Measurements from ENCODE around the gene ATP5F1B.

ATP5F1B gene

DNA sequence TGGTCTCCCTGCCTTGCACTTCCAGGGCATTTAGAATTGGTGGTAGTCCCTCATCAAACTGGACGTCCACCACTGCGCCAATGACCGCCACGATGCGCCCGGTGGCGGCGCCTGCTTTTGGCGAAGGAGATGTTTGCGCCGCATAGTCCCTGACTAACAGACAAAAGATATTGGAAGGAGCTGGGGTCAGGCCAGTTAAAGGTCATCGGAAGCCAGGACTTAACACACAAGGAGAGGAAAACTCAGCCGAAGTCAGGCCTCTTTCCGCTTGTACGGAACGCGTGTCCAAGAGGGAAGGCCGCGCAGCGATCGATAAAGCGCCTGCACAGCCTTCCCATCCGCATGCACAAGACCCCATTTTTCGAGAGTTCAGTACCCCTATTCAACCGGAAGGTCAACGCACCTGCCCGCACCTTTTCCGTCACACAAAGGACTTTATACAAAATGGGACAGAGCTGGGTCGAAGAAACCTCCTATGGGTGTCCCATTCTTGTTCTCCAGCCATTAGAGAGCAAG, 525 bp downstream of the ATP5F1B start:
- Histone ChIP-seq H3K79me2 (ENCODE audit: low read length) (peaks cover 56% of the 10 kb centered on the region), H3K4me1 (ENCODE audit: low read length) (peaks cover 23% of the 10 kb centered on the region), H3K27ac (ENCODE audit: low read length) (peak overlapping the region; percentile 78), H3K4me3 (ENCODE audit: low read length) (peak overlapping the region; percentile 93), H3K4me2 (ENCODE audit: low read depth, low read length) (peak overlapping the region; percentile 74), H4K20me1 (ENCODE audit: insufficient read depth, low read length) (peaks cover 28% of the 10 kb centered on the region), H3K9me2 (replicated peaks; ENCODE audit: insufficient read depth, low read length) (no peaks in the 10 kb centered on the region), H3K27me3 (replicated peaks; ENCODE audit: insufficient read depth, low read length) (no peaks in the 10 kb centered on the region), H3F3A (ENCODE audit: insufficient read depth, low read length) (peaks cover 40% of the 10 kb centered on the region), H3K36me3 (replicated peaks; ENCODE audit: insufficient read depth, low read length) (peaks cover 15% of the 10 kb centered on the region), H3K9me3 (replicated peaks; ENCODE audit: insufficient read depth, low read length) (no peaks in the 10 kb centered on the region), H3K9ac (ENCODE audit: low read length) (peak overlapping the region; percentile 98), H2AFZ (ENCODE audit: low read length) (no peak overlapping the region)
- TF ChIP-seq, protein P1, sequence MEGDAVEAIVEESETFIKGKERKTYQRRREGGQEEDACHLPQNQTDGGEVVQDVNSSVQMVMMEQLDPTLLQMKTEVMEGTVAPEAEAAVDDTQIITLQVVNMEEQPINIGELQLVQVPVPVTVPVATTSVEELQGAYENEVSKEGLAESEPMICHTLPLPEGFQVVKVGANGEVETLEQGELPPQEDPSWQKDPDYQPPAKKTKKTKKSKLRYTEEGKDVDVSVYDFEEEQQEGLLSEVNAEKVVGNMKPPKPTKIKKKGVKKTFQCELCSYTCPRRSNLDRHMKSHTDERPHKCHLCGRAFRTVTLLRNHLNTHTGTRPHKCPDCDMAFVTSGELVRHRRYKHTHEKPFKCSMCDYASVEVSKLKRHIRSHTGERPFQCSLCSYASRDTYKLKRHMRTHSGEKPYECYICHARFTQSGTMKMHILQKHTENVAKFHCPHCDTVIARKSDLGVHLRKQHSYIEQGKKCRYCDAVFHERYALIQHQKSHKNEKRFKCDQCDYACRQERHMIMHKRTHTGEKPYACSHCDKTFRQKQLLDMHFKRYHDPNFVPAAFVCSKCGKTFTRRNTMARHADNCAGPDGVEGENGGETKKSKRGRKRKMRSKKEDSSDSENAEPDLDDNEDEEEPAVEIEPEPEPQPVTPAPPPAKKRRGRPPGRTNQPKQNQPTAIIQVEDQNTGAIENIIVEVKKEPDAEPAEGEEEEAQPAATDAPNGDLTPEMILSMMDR (IDR thresholded peaks at IDR 0.05; ENCODE audit: low read length), result no peak
- no peak for TF ChIP-seq EZH2phosphoT487 (IDR thresholded peaks at IDR 0.05; ENCODE audit: low read length)
- TF ChIP-seq EZH2 (optimal IDR thresholded peaks at IDR 0.05; ENCODE audit: low read depth, low read length), result no peak
- DNase-seq, result peak; percentile 25

GRCh38 chr12:56644654-56645053, 1.1 kb downstream of the ATP5F1B start:
- Histone ChIP-seq H3K27me3 (replicated peaks; ENCODE audit: insufficient read depth, low read length) (no peaks in the 10 kb centered on the region), H3K4me1 (ENCODE audit: low read length) (peaks cover 23% of the 10 kb centered on the region), H3K4me3 (ENCODE audit: low read length) (peak overlapping the region; percentile 93), H3K4me2 (ENCODE audit: low read depth, low read length) (peak overlapping the region; percentile 74), H2AFZ (ENCODE audit: low read length) (no peak overlapping the region), H3K9ac (ENCODE audit: low read length) (peak overlapping the region; percentile 98), H3K9me3 (replicated peaks; ENCODE audit: insufficient read depth, low read length) (no peaks in the 10 kb centered on the region), H3K79me2 (ENCODE audit: low read length) (peaks cover 62% of the 10 kb centered on the region), H3K9me2 (replicated peaks; ENCODE audit: insufficient read depth, low read length) (no peaks in the 10 kb centered on the region), H3K27ac (ENCODE audit: low read length) (peak overlapping the region; percentile 78; the same call in 1 of the 2 replicates), H4K20me1 (ENCODE audit: insufficient read depth, low read length) (peaks cover 28% of the 10 kb centered on the region), H3F3A (ENCODE audit: insufficient read depth, low read length) (peaks cover 44% of the 10 kb centered on the region), H3K36me3 (replicated peaks; ENCODE audit: insufficient read depth, low read length) (peaks cover 15% of the 10 kb centered on the region)
- DNase-seq, result no peak
- TF ChIP-seq EZH2phosphoT487 (IDR thresholded peaks at IDR 0.05; ENCODE audit: low read length), result no peak

- H4K20me1 ChIP-seq (ENCODE audit: insufficient read depth, low read length), result peaks cover 37% of the 10 kb centered on the region
- H3K36me3 ChIP-seq (replicated peaks; ENCODE audit: insufficient read depth, low read length), result peaks cover 26% of the 10 kb centered on the region
- H3K4me3 ChIP-seq (ENCODE audit: low read length), result no peak overlapping the region
- H3K9ac ChIP-seq (ENCODE audit: low read length), result no peak overlapping the region
- no peak overlapping the region for H2AFZ ChIP-seq (ENCODE audit: low read length)
- peaks cover 75% of the 10 kb centered on the region for H3F3A ChIP-seq (ENCODE audit: insufficient read depth, low read length)
- H3K79me2 ChIP-seq (ENCODE audit: low read length), result peaks cover 80% of the 10 kb centered on the region
- H3K27me3 ChIP-seq (replicated peaks; ENCODE audit: insufficient read depth, low read length), result no peaks in the 10 kb centered on the region
- no peak for DNase-seq
- H3K4me2 ChIP-seq (ENCODE audit: low read depth, low read length), result no peak overlapping the region
- no peak overlapping the region for H3K27ac ChIP-seq (ENCODE audit: low read length)
- no peaks in the 10 kb centered on the region for H3K9me2 ChIP-seq (replicated peaks; ENCODE audit: insufficient read depth, low read length)
- no peaks in the 10 kb centered on the region for H3K9me3 ChIP-seq (replicated peaks; ENCODE audit: insufficient read depth, low read length)
- TF ChIP-seq EZH2phosphoT487 (IDR thresholded peaks at IDR 0.05; ENCODE audit: low read length) (no peak), EZH2 (optimal IDR thresholded peaks at IDR 0.05; ENCODE audit: low read depth, low read length) (no peak)
- TF ChIP-seq, protein P1 (IDR thresholded peaks at IDR 0.05; ENCODE audit: low read length), result no peak
- H3K4me1 ChIP-seq (ENCODE audit: low read length), result peaks cover 38% of the 10 kb centered on the region
Observed at GRCh38 chr12:56641219-56641618, 4.6 kb downstream of the ATP5F1B start.

DNA sequence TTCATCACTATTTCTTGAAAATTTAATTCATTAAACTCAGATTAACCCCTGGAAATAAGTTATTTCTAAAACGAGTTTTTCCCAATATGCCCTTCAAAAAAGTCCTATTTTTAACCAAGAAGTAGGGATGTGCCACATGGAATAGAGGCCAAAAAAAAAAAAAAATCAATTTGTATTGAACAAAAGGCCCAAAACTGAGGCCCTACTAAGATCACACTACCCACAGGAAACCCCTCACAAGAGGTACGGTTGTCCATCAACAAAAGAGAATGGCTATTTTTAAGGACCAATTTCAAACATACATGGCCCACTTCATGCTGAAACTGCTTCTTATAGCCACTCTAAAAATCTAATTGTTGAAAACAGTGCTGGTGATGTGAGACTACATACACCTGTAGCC, 8.2 kb downstream of the ATP5F1B start:
- no peaks in the 10 kb centered on the region for H3K27me3 ChIP-seq (replicated peaks; ENCODE audit: insufficient read depth, low read length)

More for the DNA sequence above, 8.2 kb downstream of the ATP5F1B start:
- peaks cover 22% of the 10 kb centered on the region for H3K36me3 ChIP-seq (replicated peaks; ENCODE audit: insufficient read depth, low read length)
- H3K4me2 ChIP-seq (ENCODE audit: low read depth, low read length), result no peak overlapping the region; the same call in 1 of the 2 replicates
- H3K9me2 ChIP-seq (replicated peaks; ENCODE audit: insufficient read depth, low read length), result no peaks in the 10 kb centered on the region
- H3K9ac ChIP-seq (ENCODE audit: low read length), result 0 out of 2 replicates have a peak overlapping the region, but pooled peaks have one; percentile 11
- peaks cover 69% of the 10 kb centered on the region for H3F3A ChIP-seq (ENCODE audit: insufficient read depth, low read length)
- H2AFZ ChIP-seq (ENCODE audit: low read length), result no peak overlapping the region
- H3K4me3 ChIP-seq (ENCODE audit: low read length), result no peak overlapping the region
- no peak for DNase-seq
- no peaks in the 10 kb centered on the region for H3K9me3 ChIP-seq (replicated peaks; ENCODE audit: insufficient read depth, low read length)
- peak overlapping the region; percentile 75 for H3K27ac ChIP-seq (ENCODE audit: low read length)
- H4K20me1 ChIP-seq (ENCODE audit: insufficient read depth, low read length), result peaks cover 15% of the 10 kb centered on the region; the same call in 1 of the 2 replicates
- TF ChIP-seq EZH2 (optimal IDR thresholded peaks at IDR 0.05; ENCODE audit: low read depth, low read length) (no peak), EZH2phosphoT487 (IDR thresholded peaks at IDR 0.05; ENCODE audit: low read length) (no peak)
- TF ChIP-seq, protein P1 (IDR thresholded peaks at IDR 0.05; ENCODE audit: low read length), result no peak
- peaks cover 33% of the 10 kb centered on the region for H3K4me1 ChIP-seq (ENCODE audit: low read length)
- H3K79me2 ChIP-seq (ENCODE audit: low read length), result peaks cover 83% of the 10 kb centered on the region

All from MM.1S (cell line).